ENCODE measurements around the gene ERCC4. TPM values are rescaled to one million over a fixed set of nuclear protein-coding genes. Genes with fewer than 3 reads are reported as not detected.

Gene ERCC4
- total RNA-seq, 1 donor from 2014 or later: 14.3 TPM

DNA sequence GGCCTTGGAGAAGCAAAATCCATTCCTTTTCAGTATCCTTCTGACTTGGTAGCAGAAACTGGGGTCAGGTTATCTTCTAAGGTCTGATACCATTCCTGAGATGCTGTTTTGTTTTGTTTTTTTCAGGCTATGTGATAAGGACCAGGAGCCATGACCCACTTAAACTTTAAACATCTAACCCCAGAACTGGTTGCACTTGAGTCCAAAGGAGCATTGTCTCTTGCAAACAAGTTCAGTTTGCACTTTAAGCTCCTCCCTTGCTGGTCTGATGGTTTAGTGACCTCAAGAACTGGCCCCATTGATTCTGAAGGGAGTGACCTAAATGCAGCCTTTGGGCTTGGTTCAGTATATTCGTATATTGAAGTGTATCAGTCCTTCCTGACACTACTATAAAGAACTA, 75.2 kb downstream of the ERCC4 start:
- H3K4me3 Mint-ChIP-seq (ENCODE audit: unreplicated experiment): no peak overlapping the region
- H3K27me3 Mint-ChIP-seq (ENCODE audit: unreplicated experiment): peaks cover 5% of the 10 kb centered on the region
- H3K9me3 Mint-ChIP-seq (ENCODE audit: unreplicated experiment): no peaks in the 10 kb centered on the region
- peaks cover 25% of the 10 kb centered on the region for H3K4me1 Mint-ChIP-seq (ENCODE audit: unreplicated experiment)
- no peak overlapping the region for H3K27ac Mint-ChIP-seq (ENCODE audit: unreplicated experiment)
- TF ChIP-seq, protein P1, sequence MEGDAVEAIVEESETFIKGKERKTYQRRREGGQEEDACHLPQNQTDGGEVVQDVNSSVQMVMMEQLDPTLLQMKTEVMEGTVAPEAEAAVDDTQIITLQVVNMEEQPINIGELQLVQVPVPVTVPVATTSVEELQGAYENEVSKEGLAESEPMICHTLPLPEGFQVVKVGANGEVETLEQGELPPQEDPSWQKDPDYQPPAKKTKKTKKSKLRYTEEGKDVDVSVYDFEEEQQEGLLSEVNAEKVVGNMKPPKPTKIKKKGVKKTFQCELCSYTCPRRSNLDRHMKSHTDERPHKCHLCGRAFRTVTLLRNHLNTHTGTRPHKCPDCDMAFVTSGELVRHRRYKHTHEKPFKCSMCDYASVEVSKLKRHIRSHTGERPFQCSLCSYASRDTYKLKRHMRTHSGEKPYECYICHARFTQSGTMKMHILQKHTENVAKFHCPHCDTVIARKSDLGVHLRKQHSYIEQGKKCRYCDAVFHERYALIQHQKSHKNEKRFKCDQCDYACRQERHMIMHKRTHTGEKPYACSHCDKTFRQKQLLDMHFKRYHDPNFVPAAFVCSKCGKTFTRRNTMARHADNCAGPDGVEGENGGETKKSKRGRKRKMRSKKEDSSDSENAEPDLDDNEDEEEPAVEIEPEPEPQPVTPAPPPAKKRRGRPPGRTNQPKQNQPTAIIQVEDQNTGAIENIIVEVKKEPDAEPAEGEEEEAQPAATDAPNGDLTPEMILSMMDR (IDR thresholded peaks at IDR 0.05; ENCODE audit: unreplicated experiment): no peak
- H3K36me3 Mint-ChIP-seq (ENCODE audit: low read depth, unreplicated experiment): no peaks in the 10 kb centered on the region
- DNase-seq (ENCODE audit: low spot score): no peak

DNA sequence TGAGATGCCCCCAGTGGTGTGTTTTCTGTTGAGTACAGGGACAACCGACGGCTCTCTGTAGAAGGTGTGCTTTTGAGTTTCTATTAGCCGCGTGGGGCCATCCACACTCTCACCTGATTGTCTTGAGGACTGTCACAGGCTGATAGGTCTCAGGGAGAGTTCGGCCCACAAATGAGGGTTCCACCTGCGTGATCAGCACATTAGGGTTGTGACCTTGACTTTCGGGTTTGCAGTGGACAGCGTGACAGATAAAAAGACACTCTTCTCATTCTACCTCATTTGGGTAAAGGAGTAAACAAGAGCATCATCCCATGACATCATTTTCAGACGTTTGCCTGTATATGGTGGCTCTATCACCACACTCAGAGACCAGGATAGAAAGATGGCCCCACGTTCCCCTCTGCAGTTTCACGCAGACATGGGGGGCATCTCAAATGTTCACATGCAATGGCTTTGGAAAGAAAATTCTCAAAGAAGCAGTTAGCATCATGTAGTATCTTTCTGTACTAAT, 76.9 kb downstream of the ERCC4 start:
- H3K27ac Mint-ChIP-seq (ENCODE audit: unreplicated experiment): no peak overlapping the region

DNA sequence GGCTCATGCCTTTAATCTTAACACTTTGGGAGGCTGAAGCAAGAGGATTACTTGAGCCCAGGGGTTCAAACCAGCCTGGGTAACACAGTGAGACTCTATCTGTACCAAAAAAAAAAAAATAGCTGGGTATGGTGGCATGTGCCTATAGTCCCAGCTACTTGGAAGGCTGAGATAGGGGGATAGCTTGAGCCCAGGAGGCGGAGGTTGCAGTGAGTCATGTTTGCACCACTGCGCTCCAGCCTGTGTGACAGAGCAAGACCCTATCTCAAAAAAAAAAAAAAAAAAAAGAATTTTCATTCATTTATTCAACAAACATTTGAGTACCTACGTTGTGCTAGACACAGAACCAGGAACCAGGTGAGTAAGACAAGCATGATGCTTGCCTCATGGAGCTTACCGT, 77.6 kb downstream of the ERCC4 start:
- no peaks in the 10 kb centered on the region for H3K36me3 Mint-ChIP-seq (ENCODE audit: low read depth, unreplicated experiment)
- H3K27ac Mint-ChIP-seq (ENCODE audit: unreplicated experiment): peak overlapping the region; percentile 6
- H3K9me3 Mint-ChIP-seq (ENCODE audit: unreplicated experiment): no peaks in the 10 kb centered on the region
- H3K4me1 Mint-ChIP-seq (ENCODE audit: unreplicated experiment): peaks cover 28% of the 10 kb centered on the region
- TF ChIP-seq, protein P1 (IDR thresholded peaks at IDR 0.05; ENCODE audit: unreplicated experiment): no peak
- DNase-seq (ENCODE audit: low spot score): no peak
- no peak overlapping the region for H3K4me3 Mint-ChIP-seq (ENCODE audit: unreplicated experiment)
- peaks cover 5% of the 10 kb centered on the region for H3K27me3 Mint-ChIP-seq (ENCODE audit: unreplicated experiment)

More for the DNA sequence above, 76.9 kb downstream of the ERCC4 start:
- no peaks in the 10 kb centered on the region for H3K36me3 Mint-ChIP-seq (ENCODE audit: low read depth, unreplicated experiment)
- TF ChIP-seq, protein P1 (IDR thresholded peaks at IDR 0.05; ENCODE audit: unreplicated experiment): no peak
- H3K4me1 Mint-ChIP-seq (ENCODE audit: unreplicated experiment): peaks cover 26% of the 10 kb centered on the region
- H3K9me3 Mint-ChIP-seq (ENCODE audit: unreplicated experiment): no peaks in the 10 kb centered on the region
- H3K27me3 Mint-ChIP-seq (ENCODE audit: unreplicated experiment): peaks cover 5% of the 10 kb centered on the region
- no peak for DNase-seq (ENCODE audit: low spot score)
- H3K4me3 Mint-ChIP-seq (ENCODE audit: unreplicated experiment): no peak overlapping the region

DNA sequence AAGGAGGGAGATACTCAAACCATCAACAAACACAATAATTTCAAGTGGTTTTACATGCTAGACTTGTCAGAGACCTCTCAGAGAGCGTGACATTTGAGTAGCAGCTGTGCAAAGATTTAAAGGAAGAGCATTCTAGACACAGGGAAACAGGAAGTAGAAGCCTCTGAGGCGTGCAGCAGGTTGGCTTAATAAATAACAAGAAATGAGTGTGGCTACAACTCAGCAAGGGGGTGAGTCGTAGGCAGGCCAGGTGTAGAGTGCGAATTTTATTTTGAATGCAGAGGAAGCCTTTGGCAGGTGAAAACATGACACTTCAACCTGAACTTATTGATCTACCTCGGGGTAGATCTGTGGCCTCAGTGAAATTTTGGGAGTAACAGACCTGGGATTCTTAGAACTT, 78.0 kb downstream of the ERCC4 start:
- no peak overlapping the region for H3K4me3 Mint-ChIP-seq (ENCODE audit: unreplicated experiment)
- no peak for DNase-seq (ENCODE audit: low spot score)
- peaks cover 32% of the 10 kb centered on the region for H3K4me1 Mint-ChIP-seq (ENCODE audit: unreplicated experiment)
- H3K9me3 Mint-ChIP-seq (ENCODE audit: unreplicated experiment): no peaks in the 10 kb centered on the region
- no peaks in the 10 kb centered on the region for H3K36me3 Mint-ChIP-seq (ENCODE audit: low read depth, unreplicated experiment)
- H3K27me3 Mint-ChIP-seq (ENCODE audit: unreplicated experiment): peaks cover 5% of the 10 kb centered on the region
- TF ChIP-seq, protein P1 (IDR thresholded peaks at IDR 0.05; ENCODE audit: unreplicated experiment): no peak
- H3K27ac Mint-ChIP-seq (ENCODE audit: unreplicated experiment): peak overlapping the region; percentile 6

DNA sequence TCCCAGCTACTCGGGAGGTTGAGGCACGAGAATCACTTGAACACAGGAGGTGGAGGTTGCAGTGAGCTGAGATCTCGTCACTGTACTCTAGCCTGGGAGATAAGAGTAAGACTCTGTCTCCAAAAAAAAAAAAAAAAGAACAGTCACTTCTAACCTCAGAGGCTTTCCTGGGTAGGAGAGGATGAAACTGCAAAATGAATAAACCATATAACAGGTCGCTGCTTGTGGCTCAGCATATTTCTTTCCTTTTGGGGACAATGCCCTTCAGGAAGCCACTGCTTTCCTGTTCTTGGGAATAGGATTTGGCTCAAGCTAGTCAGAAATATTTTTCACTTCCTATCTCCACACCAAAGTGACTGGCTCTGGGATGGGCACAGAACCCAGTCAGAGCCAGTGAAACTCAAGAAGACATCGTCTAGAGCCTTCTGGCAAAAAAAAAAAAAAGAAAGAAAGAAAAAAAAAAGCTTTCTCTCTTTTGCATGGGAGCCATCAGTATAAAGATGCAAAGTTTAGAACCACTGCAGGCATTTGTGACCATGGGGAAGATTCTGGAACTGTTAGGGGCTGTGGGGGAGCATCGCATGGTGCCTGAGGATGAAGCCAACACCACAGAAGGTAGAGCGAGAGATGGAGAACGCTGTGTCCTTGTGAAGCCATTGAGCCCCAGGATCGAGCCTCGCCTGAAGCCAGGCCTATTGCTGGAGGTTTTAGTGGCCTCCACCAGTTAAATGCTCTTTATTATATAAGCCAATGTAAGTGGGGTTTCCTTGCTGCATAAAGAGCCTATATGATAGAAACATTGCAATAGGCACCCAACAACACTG, 79.3 kb downstream of the ERCC4 start:
- peak overlapping the region; percentile 55 for H3K27ac Mint-ChIP-seq (ENCODE audit: unreplicated experiment)
- no peak overlapping the region for H3K4me3 Mint-ChIP-seq (ENCODE audit: unreplicated experiment)
- H3K27me3 Mint-ChIP-seq (ENCODE audit: unreplicated experiment): peaks cover 5% of the 10 kb centered on the region
- DNase-seq (ENCODE audit: low spot score): no peak
- no peaks in the 10 kb centered on the region for H3K36me3 Mint-ChIP-seq (ENCODE audit: low read depth, unreplicated experiment)
- H3K9me3 Mint-ChIP-seq (ENCODE audit: unreplicated experiment): no peaks in the 10 kb centered on the region
- TF ChIP-seq, protein P1 (IDR thresholded peaks at IDR 0.05; ENCODE audit: unreplicated experiment): no peak
- peaks cover 40% of the 10 kb centered on the region for H3K4me1 Mint-ChIP-seq (ENCODE audit: unreplicated experiment)
